HL-60/S4 treated with phorbol 12-myristate 13-acetate at 8.2 ng/mL for 4 days and 3 days (cell line): Measurements from ENCODE around the gene PFDN1.

Experiments
- in situ Hi-C: fragments of 300-500 bp; cut with MboI; formaldehyde crosslinking; loops from 2 replicates; pipeline ENCODE4 v1.15.0; 2022; ENCODE audit warnings: low sequenced_read_pairs

Gene PFDN1

GRCh38 chr5:140329739-140330481 is 27.0 kb upstream of the PFDN1 start:
- in situ Hi-C loops, result no loop called here

DNA sequence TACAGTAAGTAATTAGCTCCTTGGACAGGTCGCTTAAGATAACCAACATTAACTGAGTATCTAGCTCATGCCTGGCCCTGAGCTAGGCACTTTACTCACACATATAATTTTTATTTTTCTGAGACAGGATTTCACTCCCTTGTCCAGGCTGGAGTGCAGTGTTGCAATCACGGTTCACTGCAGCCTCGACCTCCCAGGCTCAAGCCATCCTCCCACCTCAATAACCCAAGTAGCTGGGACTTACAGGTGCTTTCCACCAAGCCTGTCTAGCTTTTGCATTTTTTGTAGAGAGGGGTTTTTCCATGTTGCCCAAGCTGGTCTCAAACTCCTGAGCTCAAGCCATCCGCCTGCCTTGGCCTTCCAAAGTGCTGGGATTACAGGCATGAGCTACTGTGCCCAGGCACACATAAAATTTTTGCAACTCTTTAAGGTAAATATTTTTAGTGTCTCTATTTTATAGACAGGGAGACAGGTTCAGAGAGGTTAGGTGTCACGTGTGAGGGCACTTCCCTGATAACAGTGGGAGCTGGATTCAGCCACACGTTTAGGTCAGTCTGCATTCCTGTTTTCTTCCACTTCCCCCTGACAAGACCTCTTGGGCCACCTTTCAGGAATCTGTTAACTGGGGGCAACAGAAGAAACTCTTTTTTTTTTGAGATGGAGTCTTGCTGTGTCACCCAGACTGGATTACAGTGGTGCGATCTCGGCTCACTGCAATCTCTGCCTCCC is 25.3 kb upstream of the PFDN1 start:
- in situ Hi-C loops, result no loop called here

- in situ Hi-C loops, result no loop called here
These were observed 24.7 kb upstream of the PFDN1 start for GRCh38 chr5:140327589-140327988.

DNA sequence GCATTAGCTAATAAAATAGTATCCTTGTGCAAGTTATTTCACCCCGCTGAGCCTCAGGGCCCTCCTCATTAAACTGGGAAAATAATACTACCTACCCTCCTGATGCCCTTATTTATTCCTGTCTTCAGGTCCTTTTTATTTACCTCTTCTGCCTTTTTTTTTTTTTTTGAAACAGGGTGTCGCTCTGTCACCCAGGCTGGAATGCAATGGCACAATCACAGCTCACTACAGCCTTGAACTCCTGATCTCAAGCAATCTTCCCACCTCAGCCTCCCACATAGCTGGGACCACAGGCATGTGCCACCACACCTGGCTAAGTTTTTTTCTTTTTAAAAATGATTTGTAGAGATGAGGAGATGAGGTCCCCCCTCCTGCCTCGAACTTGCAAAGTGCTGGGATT is 22.6 kb upstream of the PFDN1 start:
- in situ Hi-C loops, result no loop called here

- in situ Hi-C loops, result no loop called here
These were observed 21.8 kb upstream of the PFDN1 start for GRCh38 chr5:140324617-140325241.

DNA sequence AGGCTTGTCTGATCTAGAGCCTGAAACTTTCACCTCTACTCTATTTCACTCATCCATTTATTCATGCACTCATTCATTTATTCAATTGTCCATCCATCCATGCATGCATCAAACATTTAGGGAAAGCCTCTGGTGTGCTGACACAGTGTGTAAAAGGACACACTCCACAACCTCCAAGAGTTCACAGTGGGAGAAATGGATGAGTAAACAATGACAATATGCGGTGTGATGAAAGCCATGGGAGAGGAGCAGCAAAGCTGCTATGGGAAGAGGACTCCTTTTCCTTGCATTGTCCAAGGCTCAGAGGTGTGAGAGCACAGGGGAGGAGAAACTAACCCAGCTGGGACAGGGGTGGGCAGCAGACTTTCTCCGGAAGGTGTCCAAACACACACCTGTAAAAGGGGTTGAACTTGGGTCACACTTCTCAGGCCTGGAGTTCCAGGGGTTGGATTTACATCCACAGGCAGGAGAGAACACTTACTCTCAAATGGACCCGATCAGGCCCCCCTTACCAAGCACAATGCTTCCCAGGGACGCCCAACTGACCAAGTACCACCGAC is 21.2 kb upstream of the PFDN1 start:
- in situ Hi-C loops, result no loop called here

DNA sequence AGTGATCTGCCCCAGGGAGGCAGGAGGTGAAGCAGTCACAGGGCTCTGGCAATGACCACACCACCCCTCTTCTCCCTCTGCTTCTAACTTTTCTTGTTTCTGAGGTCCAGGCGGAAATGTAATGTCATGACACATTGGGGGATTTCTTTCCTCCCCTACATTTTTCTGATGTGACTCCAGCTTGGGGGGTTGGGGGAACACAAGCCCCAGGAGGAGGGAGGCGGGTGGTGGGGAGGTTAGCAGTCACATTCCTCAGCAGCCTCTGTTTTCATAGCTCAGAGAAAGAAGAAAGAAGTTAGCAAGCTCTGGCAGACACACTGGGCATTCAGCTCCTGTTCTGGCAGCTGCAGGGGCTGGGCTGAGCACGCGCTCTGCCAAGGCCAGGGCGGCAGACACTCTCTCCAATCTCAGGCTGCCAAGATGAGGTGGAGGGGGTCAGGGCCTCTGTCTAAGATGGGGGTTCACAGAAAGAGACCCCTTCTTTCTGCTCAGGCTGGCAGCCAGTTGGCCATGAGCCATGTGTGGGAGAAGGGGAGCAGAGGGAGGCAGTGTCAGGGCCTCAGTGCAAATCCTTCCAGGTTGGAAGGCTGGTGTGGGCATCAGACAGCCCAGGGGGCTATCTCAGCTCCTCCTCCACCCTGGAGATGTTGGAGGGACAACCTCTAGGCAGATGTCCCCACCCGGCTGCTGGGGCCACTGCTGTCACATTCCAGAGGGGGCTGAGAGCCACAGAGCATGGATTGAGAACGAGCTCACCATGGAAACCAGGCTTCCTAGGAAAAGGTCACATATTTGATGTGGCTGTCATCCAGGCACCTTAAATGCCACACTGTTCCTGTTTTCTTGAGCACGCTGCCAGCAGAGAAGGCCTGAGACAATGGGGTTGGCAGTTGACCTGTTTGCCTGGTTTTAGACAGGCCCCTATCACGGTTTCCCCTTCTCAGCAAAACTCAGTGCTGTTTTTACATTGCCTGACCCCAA is 20.1 kb upstream of the PFDN1 start:
- in situ Hi-C loops, result no loop called here

DNA sequence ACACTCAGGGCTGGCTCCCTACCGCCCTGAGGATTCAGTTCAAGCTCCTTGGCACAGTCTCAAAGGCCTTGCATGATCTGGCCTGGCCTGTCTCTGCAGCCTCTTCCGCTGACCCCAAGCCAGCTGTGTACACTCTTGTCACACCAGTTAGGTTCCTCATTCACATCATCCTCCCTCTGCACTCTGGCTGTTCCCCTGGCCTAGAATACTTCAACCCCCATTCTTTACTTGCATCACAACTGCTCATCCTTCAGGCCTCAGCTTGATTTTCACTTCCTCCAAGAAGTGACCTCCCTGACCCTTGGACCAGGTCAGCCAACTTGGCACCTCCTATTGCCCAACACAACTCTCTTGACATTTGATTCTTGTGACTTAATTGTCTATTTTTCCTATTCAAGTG is 18.9 kb upstream of the PFDN1 start:
- in situ Hi-C loops, result no loop called here

DNA sequence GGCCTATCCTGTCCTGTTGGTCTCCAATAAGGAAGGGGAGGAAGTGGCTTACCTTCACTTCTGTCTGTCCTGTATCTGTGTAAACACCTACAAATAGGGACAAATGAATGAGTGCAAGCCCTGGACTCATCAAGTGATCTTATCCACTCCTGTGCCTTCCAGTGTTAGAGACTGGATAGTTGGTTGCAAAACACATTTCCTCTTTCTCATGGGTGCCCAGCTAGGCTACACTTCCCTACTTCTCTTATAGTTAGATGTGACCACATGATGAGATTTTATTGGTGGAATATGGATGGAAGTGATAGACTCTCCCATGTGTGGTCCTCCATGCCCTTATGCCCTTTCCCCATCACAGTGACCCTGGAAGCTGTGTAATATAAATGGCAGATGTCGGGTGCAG is 16.9 kb upstream of the PFDN1 start:
- in situ Hi-C loops, result no loop called here

DNA sequence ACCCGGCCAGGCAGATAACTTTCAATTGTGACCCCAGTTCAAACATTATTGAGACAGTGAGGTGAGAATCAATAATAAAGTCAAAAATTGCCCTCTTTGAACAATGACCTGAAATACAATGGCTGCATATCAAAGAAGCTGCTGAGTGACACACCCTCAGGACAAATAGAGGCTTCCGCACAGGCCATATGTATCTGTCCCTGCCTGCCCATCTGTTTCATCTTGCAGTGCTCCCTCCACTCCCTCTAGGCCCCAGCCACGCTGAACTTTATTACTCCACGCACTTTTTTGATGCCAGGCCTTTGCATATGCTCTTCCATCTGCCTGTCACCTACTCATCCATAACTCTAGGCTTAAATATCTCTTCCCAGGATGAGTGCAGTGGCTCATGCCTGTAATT is 15.9 kb upstream of the PFDN1 start:
- in situ Hi-C loops, result no loop called here

DNA sequence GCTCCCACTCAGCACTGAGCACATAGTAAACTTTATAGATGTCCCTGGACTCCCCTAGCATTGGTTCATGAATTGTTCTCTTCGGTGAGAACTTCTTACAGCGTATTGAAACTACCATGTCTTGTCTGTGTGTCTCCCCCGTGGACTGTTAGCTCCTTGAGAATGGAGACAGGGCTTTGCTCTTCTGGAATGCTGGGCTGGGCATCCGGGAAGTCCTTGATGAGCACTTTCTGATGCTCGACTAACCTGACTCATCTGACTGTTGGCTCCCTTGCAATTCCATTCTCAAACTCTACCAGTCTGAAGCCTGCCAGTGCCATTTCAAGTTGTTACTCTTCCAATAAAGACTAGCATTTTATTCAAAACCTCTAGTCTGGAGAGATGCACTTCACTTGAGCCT is 15.0 kb upstream of the PFDN1 start:
- in situ Hi-C loops, result no loop called here

DNA sequence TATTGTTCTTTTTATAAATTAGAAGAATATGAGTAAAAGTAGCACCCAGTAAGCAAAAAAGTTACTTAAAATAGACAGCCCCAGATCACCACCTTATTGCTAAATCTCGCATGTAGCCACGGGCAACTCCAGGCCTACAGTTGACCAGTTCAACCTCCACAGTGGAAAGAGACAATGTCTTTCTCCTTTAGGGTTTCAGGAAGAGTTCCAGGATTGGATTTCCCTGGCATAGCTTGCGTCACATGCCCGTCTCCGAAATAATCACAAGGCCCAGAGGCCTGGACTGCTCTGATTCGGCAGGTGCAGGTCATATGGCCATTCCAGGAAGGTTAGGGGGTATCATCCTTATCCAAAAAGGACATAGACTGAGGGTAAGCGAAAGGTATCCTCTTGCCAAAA is 9.9 kb upstream of the PFDN1 start:
- in situ Hi-C loops, result no loop called here

GRCh38 chr5:140312067-140312790 is 9.3 kb upstream of the PFDN1 start:
- in situ Hi-C loops, result no loop called here

DNA sequence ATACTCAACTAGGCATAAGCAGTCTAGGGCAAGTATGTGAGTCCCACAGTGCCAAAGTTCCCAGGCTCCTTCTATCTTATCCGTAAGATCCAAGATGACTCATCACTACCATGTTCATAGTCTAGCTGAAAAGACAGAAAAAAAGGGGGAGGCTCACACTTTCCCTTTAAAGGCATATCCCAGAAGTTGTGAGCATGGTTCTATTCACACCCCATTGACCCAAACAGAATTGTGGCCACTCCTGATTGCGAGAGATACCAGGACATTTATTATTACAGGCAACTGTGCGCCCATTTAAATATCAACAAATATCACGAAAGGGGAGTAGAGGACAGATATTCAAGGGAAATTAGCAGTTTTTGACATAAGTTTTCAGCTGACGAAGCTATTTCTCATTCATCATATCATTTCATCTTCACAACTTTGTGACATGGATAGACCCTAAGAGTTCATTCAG is 8.1 kb upstream of the PFDN1 start:
- in situ Hi-C loops, result no loop called here

- in situ Hi-C loops, result no loop called here
These were observed 7.5 kb upstream of the PFDN1 start for GRCh38 chr5:140310434-140310833.

DNA sequence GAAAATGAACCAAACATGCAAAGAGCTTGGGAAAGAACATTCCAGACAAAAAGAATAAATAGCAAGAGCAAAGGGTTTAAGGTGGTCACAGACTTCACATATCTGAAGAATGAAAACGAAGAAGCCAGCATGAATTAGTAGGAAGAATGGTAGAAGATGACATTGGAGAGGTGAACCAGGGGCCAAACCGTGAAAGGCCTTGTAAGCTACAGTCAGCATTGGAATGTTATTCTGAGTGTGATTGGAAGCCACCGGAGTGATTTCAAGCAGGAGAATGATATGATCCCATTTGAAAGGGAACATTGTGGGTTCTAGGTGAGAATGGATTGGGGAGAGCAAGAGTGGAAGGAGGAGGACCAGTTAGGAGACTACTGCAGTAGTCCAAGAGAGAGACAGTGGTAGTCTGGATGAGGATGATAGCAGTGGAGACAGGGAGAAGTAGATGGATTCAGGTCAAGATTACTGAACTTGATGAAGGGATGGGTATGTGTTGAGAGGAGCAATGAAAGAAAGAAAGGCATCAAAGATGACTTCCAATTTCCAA is 6.9 kb upstream of the PFDN1 start:
- in situ Hi-C loops, result no loop called here

GRCh38 chr5:140305471-140305870 is 2.6 kb upstream of the PFDN1 start:
- in situ Hi-C loops, result no loop called here

DNA sequence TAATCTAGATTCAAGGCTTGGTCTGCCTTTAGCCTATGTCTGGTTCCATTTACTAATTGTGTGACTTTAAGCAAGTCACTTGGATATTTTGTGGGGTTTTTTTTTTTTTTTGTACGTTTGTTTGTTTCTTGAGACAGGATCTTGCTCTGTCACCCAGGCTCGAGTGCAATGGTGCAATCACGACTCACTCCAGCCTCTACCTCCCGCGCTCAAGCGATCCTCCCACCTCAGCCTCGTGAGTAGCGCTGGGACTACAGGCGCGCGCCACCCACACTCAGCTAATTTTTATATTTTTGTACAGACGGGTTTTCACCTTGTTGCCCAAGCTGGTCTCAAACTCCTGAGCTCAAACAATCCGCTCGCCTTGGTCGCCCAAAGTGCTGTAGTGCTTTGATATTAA is 1.1 kb upstream of the PFDN1 start:
- in situ Hi-C loops, result no loop called here

DNA sequence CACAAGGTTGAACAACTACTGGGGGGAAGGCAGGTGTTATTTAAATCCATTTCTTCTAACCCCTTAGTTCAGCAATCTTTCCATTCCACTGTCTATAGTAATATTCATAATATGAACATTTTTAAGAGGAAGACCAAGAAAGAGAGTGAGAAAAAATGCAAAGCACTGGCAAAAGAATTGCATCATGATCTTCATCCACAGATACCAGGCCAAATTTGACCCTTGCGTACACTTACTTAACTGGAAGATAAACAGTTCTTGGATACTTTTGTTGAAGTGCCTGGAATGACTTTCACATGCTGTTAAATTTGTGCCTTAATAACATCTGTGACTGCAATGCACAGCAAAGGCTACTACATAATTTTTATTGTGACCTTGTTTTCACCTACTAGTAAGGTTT is 1.8 kb downstream of the PFDN1 start:
- in situ Hi-C loops, result no loop called here

DNA sequence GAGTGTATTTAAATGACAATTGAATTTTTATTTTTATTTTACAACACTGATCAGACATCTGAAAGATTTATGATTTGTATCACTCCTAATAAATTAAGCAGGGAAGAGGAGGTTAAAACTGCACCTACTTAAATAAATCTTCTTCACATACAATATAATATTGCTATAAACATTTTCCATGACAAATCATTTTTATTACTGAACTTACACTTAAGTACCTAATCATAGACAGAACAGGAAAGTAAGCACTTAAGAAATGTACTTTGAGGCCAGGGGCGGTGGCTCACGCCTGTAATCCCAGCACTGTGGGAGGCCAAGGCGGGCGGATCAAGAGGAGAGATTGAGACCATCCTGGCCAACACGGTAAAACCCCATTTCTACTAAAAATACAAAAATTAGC is 3.8 kb downstream of the PFDN1 start:
- in situ Hi-C loops, result no loop called here
